GM12873 (cell line): ENCODE data around the gene DOCK9.
A peak's percentile ranks its signal among the peaks of the same experiment; 100 is the strongest.

Experiments
- CTCF ChIP-seq: IDR thresholded peaks from 2 replicates; pipeline ENCODE4 v1.5.1; 2012; ENCODE audit warnings: low read depth, mild to moderate bottlenecking, moderate library complexity, low read length, control low read depth; ENCODE audit not compliant: insufficient read depth; ENCODE audit errors: missing control alignments

DOCK9 gene

GRCh38 chr13:98839856-98840769, 137.8 kb downstream of the DOCK9 start:
- peak; percentile 96 for TF ChIP-seq CTCF

DNA sequence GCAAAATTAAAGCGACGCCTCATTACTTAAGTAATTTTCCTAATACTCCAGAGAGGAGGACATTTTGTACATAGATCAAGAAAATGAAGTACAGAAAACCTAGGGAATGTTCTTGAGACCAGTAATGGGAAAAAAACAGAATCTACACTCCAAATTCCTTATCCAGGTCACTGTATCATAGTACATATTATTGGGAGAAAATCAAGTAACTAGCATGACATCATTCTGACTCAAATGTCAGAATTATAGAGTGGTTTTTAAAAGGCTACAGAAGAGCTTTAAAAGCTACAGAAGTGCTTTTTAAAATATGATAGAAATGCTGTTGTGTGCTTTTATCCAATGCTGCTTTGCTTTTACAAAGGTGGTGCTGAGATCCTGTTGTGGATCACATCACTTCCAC, 139.1 kb downstream of the DOCK9 start:
- no peak for TF ChIP-seq CTCF

GRCh38 chr13:98837896-98838295, 140.0 kb downstream of the DOCK9 start:
- TF ChIP-seq CTCF, result no peak

DNA sequence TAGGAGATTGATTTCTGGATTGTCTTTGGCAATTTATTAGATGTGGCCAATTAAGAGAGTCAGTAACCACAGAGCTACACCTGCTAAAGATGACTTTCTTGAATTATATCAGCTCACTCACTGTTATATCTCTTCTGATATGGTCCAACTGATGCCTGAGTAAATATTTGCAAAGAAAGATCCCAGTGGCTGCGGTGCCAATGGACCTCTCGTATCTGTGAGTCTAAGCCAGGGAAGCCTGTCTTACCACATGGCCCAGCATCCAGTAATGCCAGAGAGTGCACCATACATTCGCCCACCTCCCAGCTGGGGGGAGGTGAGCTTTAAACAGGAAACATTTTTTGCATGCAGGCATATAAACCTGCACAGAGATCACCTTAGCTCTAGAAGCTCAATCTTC, 142.7 kb downstream of the DOCK9 start:
- no peak for TF ChIP-seq CTCF

DNA sequence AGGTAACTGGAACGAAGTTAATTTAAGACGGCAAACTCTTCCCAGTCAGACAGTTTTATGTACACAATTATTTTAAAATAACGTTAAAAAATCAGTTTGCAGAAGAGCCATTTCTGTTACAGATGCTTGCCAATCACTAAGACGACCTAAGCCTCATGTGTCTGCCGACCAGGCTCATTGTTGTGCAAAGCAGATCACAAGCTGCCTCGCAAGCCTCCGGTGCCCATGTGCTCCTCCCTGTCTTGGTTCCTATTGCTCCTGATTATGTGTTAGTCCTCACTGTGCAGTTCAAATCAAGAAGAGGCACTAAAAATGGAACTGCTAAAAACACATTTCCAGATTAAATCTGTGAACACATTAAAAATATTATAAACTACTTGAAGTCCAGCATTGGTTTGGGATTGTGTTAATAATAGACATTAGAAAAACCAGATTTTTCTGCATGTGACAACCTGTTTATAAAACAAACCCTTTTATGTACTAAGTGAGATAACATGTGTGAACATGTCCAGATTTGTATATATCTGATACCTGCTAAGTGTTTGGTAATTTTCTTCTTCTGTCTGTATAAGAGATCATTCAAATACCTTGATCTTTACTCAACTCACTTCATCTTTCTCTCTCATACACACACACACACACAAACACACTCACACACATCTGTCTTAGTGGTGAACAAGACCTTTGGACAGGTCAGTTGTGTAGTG, 143.5 kb downstream of the DOCK9 start:
- TF ChIP-seq CTCF, result no peak

- TF ChIP-seq CTCF, result no peak
These were observed 146.6 kb downstream of the DOCK9 start for GRCh38 chr13:98831236-98831635.

DNA sequence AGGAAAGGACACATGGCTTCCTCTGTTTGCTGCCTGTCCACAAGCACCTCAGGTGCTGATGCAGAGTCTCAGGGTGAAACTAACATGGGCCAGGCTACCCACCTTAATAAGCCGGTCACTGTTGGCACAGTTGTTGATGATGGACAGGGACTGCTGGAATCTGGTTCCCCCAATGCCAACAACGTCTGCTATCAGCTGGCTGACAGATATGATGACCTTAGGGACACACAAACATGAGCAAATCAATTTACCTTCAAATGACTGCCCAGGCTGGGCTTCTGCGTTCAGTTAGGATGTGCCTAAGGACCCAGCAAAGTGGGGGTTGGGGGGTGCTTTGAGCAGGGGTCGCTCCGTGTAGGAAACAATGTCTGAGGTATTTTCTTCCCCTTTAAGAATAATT, 148.3 kb downstream of the DOCK9 start:
- no peak for TF ChIP-seq CTCF
